HEK293T (cell line): ENCODE data around the gene WDR64.
A peak's percentile ranks its signal among the peaks of the same experiment; 100 is the strongest.
"Not testable (repeated sequence)": the region's sequence is repeated elsewhere in the genome, so short reads cannot be mapped to it uniquely, and the experiment has no call there.

Source experiments
- CTCF ChIA-PET: fragments of 350-600 bp; formaldehyde crosslinking; extraction: SDS; loops from one replicate; lab custom pipeline; 2021; ENCODE audit warnings: antibody characterized with exemption, inconsistent platforms; lab: Yijun Ruan, JAX
- POLR2A ChIA-PET: fragments of 350-600 bp; formaldehyde crosslinking; extraction: SDS; loops from one replicate; lab custom pipeline; 2020; ENCODE audit warnings: antibody characterized with exemption, inconsistent platforms; lab: Yijun Ruan, JAX
- DNase-seq: peaks from one replicate; pipeline ENCODE4 v3.0.0; 2012; ENCODE audit warnings: mixed read lengths; ENCODE audit errors: extremely low spot score
- ARNT ChIP-seq: fragments of 450-650 bp; IDR thresholded peaks from 2 replicates; pipeline ENCODE4 v1.6.1; 2017; ENCODE audit warnings: mild to moderate bottlenecking
- BHLHE40 ChIP-seq: fragments of 450-650 bp; IDR thresholded peaks from 2 replicates; pipeline ENCODE4 v1.6.1; 2016; ENCODE audit warnings: mild to moderate bottlenecking, moderate library complexity, borderline replicate concordance
- CTBP1 ChIP-seq: fragments of 450-650 bp; IDR thresholded peaks from 2 replicates; pipeline ENCODE4 v1.6.1; 2016; ENCODE audit warnings: borderline replicate concordance
- ELF4 ChIP-seq: fragments of 450-650 bp; IDR thresholded peaks from 2 replicates; pipeline ENCODE4 v1.6.1; 2017; ENCODE audit warnings: antibody characterized with exemption
- FOXA1 ChIP-seq: fragments of 450-650 bp; IDR thresholded peaks from 2 replicates; pipeline ENCODE4 v1.6.1; 2016; ENCODE audit warnings: mild to moderate bottlenecking
- FOXK2 ChIP-seq: fragments of 450-650 bp; IDR thresholded peaks from 2 replicates; pipeline ENCODE4 v1.6.1; 2016; ENCODE audit warnings: mild to moderate bottlenecking
- FOXM1 ChIP-seq: fragments of 450-650 bp; IDR thresholded peaks from 2 replicates; pipeline ENCODE4 v1.6.1; 2017; ENCODE audit warnings: mild to moderate bottlenecking, borderline replicate concordance
- HDGF ChIP-seq: fragments of 450-650 bp; IDR thresholded peaks from 2 replicates; pipeline ENCODE4 v1.6.1; 2017; ENCODE audit warnings: antibody characterized with exemption, borderline replicate concordance
- L3MBTL2 ChIP-seq: fragments of 450-650 bp; conservative IDR thresholded peaks from 2 replicates; pipeline ENCODE4 v1.6.1; 2016; ENCODE audit warnings: mild to moderate bottlenecking
- LEF1 ChIP-seq: fragments of 450-650 bp; IDR thresholded peaks from 2 replicates; pipeline ENCODE4 v1.6.1; 2017; ENCODE audit warnings: mild to moderate bottlenecking, borderline replicate concordance
- NFRKB ChIP-seq: fragments of 450-650 bp; IDR thresholded peaks from 2 replicates; pipeline ENCODE4 v1.6.1; 2016; ENCODE audit warnings: mild to moderate bottlenecking, moderate library complexity
- SP1 ChIP-seq: fragments of 450-650 bp; IDR thresholded peaks from 2 replicates; pipeline ENCODE4 v1.6.1; 2017
- SUZ12 ChIP-seq: fragments of 450-650 bp; IDR thresholded peaks from 2 replicates; pipeline ENCODE4 v1.6.1; 2016; ENCODE audit warnings: mild to moderate bottlenecking
- TARDBP ChIP-seq: fragments of 450-650 bp; IDR thresholded peaks from 2 replicates; pipeline ENCODE4 v1.6.1; 2016
- ZNF384 ChIP-seq: fragments of 450-650 bp; IDR thresholded peaks from 2 replicates; pipeline ENCODE4 v1.6.1; 2016
- TF ChIP-seq, protein P1 (sequence below): fragments of 450-650 bp; IDR thresholded peaks from 2 replicates; pipeline ENCODE4 v1.6.1; 2016

WDR64 gene

DNA sequence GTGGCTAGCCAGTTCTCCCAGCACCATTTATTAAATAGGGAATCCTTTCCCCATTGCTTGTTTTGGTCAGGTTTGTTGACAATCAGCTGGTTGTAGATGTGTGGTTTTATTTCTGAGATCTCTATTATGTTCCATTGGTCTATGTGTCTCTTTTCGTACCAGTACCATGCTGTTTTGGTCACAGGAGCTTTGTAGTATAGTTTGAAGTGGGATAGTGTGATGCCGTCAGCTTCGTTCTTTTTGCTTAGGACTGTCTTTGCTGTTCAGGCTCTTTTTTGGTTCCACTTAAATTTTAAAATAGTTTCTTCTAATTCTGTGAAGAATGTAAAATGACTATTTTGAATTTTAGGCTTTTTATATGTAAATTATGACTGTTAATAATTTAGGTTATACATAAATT lies 68.9 kb downstream of the WDR64 start:
- ChIA-PET POLR2A (no interaction called here), CTCF (no interaction called here)
- no peak for DNase-seq
- no peak for TF ChIP-seq FOXA1
- no peak for TF ChIP-seq HDGF
- TF ChIP-seq ARNT, result no peak
- no peak for TF ChIP-seq SP1
- no peak for TF ChIP-seq BHLHE40
- TF ChIP-seq L3MBTL2, result no peak
- TF ChIP-seq TARDBP, result no peak
- TF ChIP-seq LEF1, result no peak
- TF ChIP-seq ELF4, result no peak
- no peak for TF ChIP-seq FOXK2
- TF ChIP-seq CTBP1, result no peak
- TF ChIP-seq, protein P1, sequence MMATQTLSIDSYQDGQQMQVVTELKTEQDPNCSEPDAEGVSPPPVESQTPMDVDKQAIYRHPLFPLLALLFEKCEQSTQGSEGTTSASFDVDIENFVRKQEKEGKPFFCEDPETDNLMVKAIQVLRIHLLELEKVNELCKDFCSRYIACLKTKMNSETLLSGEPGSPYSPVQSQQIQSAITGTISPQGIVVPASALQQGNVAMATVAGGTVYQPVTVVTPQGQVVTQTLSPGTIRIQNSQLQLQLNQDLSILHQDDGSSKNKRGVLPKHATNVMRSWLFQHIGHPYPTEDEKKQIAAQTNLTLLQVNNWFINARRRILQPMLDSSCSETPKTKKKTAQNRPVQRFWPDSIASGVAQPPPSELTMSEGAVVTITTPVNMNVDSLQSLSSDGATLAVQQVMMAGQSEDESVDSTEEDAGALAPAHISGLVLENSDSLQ, result no peak
- TF ChIP-seq ZNF384, result no peak
- no peak for TF ChIP-seq SUZ12
- no peak for TF ChIP-seq NFRKB

GRCh38 chr1:241722947-241723346 lies 70.9 kb downstream of the WDR64 start:
- TF ChIP-seq, protein P1, result peak; percentile 53
- no peak for TF ChIP-seq CTBP1
- CTCF ChIA-PET, result no interaction called here
- no peak for DNase-seq
- POLR2A ChIA-PET, result no interaction called here

GRCh38 chr1:241724741-241725356 lies 72.8 kb downstream of the WDR64 start:
- ChIA-PET POLR2A (no interaction called here), CTCF (no interaction called here)
- no peak for TF ChIP-seq FOXM1
- no peak for TF ChIP-seq SUZ12
- no peak for TF ChIP-seq LEF1
- TF ChIP-seq, protein P1, result 0 out of 2 replicates have a peak, but pooled peaks have one; percentile 2
- no peak for TF ChIP-seq BHLHE40
- TF ChIP-seq L3MBTL2, result no peak
- no peak for TF ChIP-seq ELF4
- TF ChIP-seq TARDBP, result no peak
- DNase-seq, result no peak

DNA sequence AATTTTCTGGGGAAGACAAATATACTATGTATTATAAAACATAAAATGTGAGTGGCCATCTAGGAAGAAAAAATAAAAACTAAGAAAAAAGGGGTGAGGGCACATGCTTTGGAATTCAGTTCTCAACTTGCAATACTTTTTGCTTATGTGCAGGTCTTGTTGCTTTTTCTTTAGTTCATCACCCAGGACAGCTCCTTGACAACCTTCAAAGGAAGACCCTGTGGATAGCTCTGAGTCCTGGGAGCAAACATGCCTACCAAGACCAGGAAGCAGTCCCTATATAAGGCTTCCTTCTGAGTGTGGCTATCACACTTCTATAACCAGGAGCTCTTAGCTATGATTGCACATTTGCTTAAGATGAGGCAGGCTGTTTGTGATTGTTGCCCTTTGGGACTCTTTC lies 78.0 kb downstream of the WDR64 start:
- CTCF ChIA-PET, result interaction anchor here (0.6 kb wide), 1 partner anchor 100 kb away, joined by 3 read pairs; no protein-coding TSS in a partner anchor
- POLR2A ChIA-PET, result no interaction called here
- TF ChIP-seq BHLHE40, result no peak
- DNase-seq, result no peak

DNA sequence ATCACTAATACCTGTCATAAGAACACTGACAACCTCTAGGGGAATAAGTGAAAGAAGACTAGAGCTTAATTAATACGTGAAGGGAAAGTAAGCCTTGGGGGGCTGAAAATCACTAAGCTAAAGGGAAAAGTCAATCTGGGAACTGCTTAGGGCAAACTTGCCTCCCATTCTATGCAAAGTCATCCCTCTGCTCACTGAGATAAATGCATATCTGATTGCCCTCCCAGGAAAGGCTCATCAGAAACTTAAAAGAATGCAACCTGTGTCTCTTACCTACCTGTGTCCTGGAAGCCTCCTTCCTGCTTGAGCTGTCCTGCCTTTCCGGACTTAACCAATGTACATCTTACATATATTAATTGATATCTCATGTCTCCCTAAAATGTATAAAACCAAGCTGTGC lies 81.8 kb downstream of the WDR64 start:
- DNase-seq, result no peak
- CTCF ChIA-PET, result interaction anchor here (0.6 kb wide), 1 partner anchor 12 kb away, joined by 3 read pairs; no protein-coding TSS in a partner anchor
- POLR2A ChIA-PET, result no interaction called here
- TF ChIP-seq ELF4 (no peak), LEF1 (no peak), FOXK2 (no peak), L3MBTL2 (no peak), FOXA1 (no peak), ARNT (no peak), ZNF384 (no peak), TARDBP (no peak), CTBP1 (no peak), SUZ12 (no peak), FOXM1 (no peak), NFRKB (no peak), SP1 (no peak), BHLHE40 (no peak)
- TF ChIP-seq, protein P1, result no peak

- CTCF ChIA-PET, result interaction anchor here (0.6 to 0.7 kb wide), 2 partner anchors 12 to 71 kb away, joined by 3 to 4 read pairs; no protein-coding TSS in a partner anchor
- no peak for TF ChIP-seq L3MBTL2
- TF ChIP-seq FOXM1, result no peak
- no peak for TF ChIP-seq ARNT
- no peak for TF ChIP-seq BHLHE40
- TF ChIP-seq TARDBP, result no peak
- TF ChIP-seq SP1, result no peak
- POLR2A ChIA-PET, result no interaction called here
- no peak for DNase-seq
These were observed 82.5 kb downstream of the WDR64 start for GRCh38 chr1:241734533-241734932.

DNA sequence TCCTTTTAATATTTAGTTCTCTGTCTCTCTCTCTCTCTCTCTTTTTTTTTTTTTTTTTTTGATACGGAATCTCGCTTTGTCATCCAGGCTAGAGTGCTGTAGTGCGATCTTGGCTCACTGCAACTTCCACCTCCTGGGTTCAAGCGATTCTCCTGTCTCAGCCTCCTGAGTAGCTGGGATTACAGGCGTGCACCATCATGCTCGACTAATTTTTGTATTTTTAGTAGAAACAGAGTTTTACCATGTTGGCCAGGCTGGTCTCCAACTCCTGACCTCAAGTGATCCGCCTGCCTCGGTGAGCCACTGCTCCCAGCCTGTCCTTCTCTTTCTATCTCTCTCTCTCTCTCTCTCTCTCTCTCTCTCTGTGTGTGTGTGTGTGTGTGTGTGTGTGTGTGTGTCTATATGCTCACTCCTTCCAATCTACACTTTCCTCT lies 83.4 kb downstream of the WDR64 start:
- POLR2A ChIA-PET, DNase-seq, CTCF ChIA-PET: not testable (repeated sequence)
